ENCODE results near the gene APPL1. TPM values are rescaled to one million over a fixed set of nuclear protein-coding genes. Genes with fewer than 3 reads are reported as not detected.

The APPL1 gene
- total and polyA plus RNA-seq, 9 of the 15 experiments (the other 6 are each of a cell fraction or from before 2014, with no cell fraction given) = 2.8 to 12.3 (median 7.1) TPM

- BruUV-seq (replicated peaks) = TSS peak; percentile 28
- ChIA-PET POLR2A (no interaction called here), CTCF (ENCODE audit: low intra/inter-chr PET ratio) (no interaction called here)
- Histone ChIP-seq H3K27ac (ENCODE audit: extremely low read depth, low read depth, low read length) (no peak overlapping the region), H2AFZ (ENCODE audit: low read depth, low read length) (no peak overlapping the region), H3K9me1 (ENCODE audit: control insufficient read depth, insufficient read depth, low read length) (no peaks in the 10 kb centered on the region), H3K36me3 (ENCODE audit: control insufficient read depth, insufficient read depth, low read length) (no peaks in the 10 kb centered on the region), H3K9me3 (replicated peaks; ENCODE audit: control insufficient read depth, insufficient read depth, low read depth, low read length) (no peaks in the 10 kb centered on the region), H3K27me3 (ENCODE audit: control insufficient read depth in 2 of 2, insufficient read depth in 2 of 2, low read length in 2 of 2) (no peaks in the 10 kb centered on the region), H3K4me2 (ENCODE audit: insufficient read depth, low read length) (no peak overlapping the region), H3K79me2 (ENCODE audit: control insufficient read depth, insufficient read depth, low read length) (peaks cover 8% of the 10 kb centered on the region; the same call in 2 of the 3 replicates), H3K4me1 (replicated peaks in 1 of 2; ENCODE audit: control insufficient read depth in 2 of 2, insufficient read depth in 2 of 2, low read length in 2 of 2) (peaks cover 16 to 23% of the 10 kb centered on the region in 2 experiments; a peak in 4 of 5 replicates), H3K9ac (ENCODE audit: insufficient read depth in 1 of 2, low read depth in 2 of 2, low read length in 2 of 2) (no peak overlapping the region), H4K20me1 (replicated peaks; ENCODE audit: control insufficient read depth, insufficient read depth, low read length) (peaks cover 11% of the 10 kb centered on the region; the same call in 1 of the 2 replicates), H3K4me3 (no peak overlapping the region)
- in situ Hi-C loops (cut with MboI) = no loop called here
- FAIRE-seq = no peak
- ATAC-seq = no peak
- no peak for DNase-seq (ENCODE audit: extremely low read depth in 1 of 4, low spot score in 3 of 4)
- intact Hi-C loops (cut with micrococcal nuclease) = no loop called here
- WGBS (ENCODE audit: insufficient coverage, low coverage, missing lambda C conversion rate) = 65% methylated on average over 2 of the region's 2 CpGs
- TF ChIP-seq L3MBTL2 (IDR thresholded peaks at IDR 0.05) (no peak), EZH2 (IDR thresholded peaks at IDR 0.05; ENCODE audit: borderline replicate concordance, low read depth, low read length) (no peak), ZNF274 (IDR thresholded peaks at IDR 0.05; ENCODE audit: borderline replicate concordance, low read depth, low read length) (no peak), ZNF282 (CRISPR knock-in tag; IDR thresholded peaks at IDR 0.05) (no peak), ELK3 (CRISPR knock-in tag; IDR thresholded peaks at IDR 0.05) (no peak), NFXL1 (CRISPR knock-in tag; IDR thresholded peaks at IDR 0.05) (no peak), ZNF766 (CRISPR knock-in tag; conservative IDR thresholded peaks at IDR 0.05) (no peak), TBL1XR1 (IDR thresholded peaks at IDR 0.05; ENCODE audit: low read length in 2 of 2) (no peak), SAFB (IDR thresholded peaks at IDR 0.05; ENCODE audit: borderline replicate concordance, low read depth, low read length) (no peak), PREB (CRISPR knock-in tag; IDR thresholded peaks at IDR 0.05) (no peak), HCFC1 (IDR thresholded peaks at IDR 0.05; ENCODE audit: low read depth, low read length) (no peak), FOXM1 (IDR thresholded peaks at IDR 0.05; ENCODE audit: low read depth) (no peak), FOXM1 (CRISPR knock-in tag; IDR thresholded peaks at IDR 0.05; ENCODE audit: low read depth) (no peak), ZFP1 (CRISPR knock-in tag; IDR thresholded peaks at IDR 0.05) (no peak), HDAC1 (IDR thresholded peaks at IDR 0.05) (no peak), ZNF778 (CRISPR knock-in tag; IDR thresholded peaks at IDR 0.05) (no peak), CREB3L1 (IDR thresholded peaks at IDR 0.05; ENCODE audit: borderline replicate concordance, low read depth) (no peak), ZNF224 (CRISPR knock-in tag; IDR thresholded peaks at IDR 0.05) (no peak), E2F6 (IDR thresholded peaks at IDR 0.05; ENCODE audit: borderline replicate concordance in 1 of 2, extremely low read depth in 1 of 2, insufficient read depth in 1 of 2, insufficient read length in 1 of 2, low read depth in 1 of 2, low read length in 1 of 2, poor library complexity in 1 of 2, severe bottlenecking in 1 of 2) (no peak), ZNF311 (CRISPR knock-in tag; IDR thresholded peaks at IDR 0.05) (no peak)
Measured at GRCh38 chr3:57230006-57230405, 2.5 kb downstream of the APPL1 start.

Data from K562 (cell line).